DOHH2 (cell line): Measurements from ENCODE around the gene CPSF4L.

Source experiments
- H3F3A ChIP-seq: fragments of 200-600 bp; sonication (generic), shearing (Covaris generic); 2 replicates; pipeline ENCODE4 v1.6.0; 2016; ENCODE audit warnings: antibody characterized with exemption, mild to moderate bottlenecking; ENCODE audit not compliant: control insufficient read depth, insufficient read depth
- H3K27ac ChIP-seq: fragments of 200-600 bp; sonication (generic); 2 replicates; pipeline ENCODE4 v1.5.1; 2014; ENCODE audit warnings: low read depth, mild to moderate bottlenecking, low read length, moderate library complexity
- H3K27me3 ChIP-seq: fragments of 200-600 bp; sonication (generic); 2 replicates; pipeline ENCODE4 v1.6.1; 2014; ENCODE audit warnings: mild to moderate bottlenecking, low read length, mixed read lengths; ENCODE audit not compliant: control insufficient read depth
- H3K36me3 ChIP-seq: fragments of 200-600 bp; sonication (generic); 2 replicates; pipeline ENCODE4 v1.6.1; 2014; ENCODE audit warnings: mild to moderate bottlenecking, low read length, moderate library complexity, mixed read lengths; ENCODE audit not compliant: control insufficient read depth
- H3K4me1 ChIP-seq: fragments of 200-600 bp; sonication (generic); 2 replicates; pipeline ENCODE4 v1.6.1; 2014; ENCODE audit warnings: mild to moderate bottlenecking, low read length, mixed read lengths; ENCODE audit not compliant: control insufficient read depth
- H3K4me2 ChIP-seq: fragments of 200-600 bp; sonication (generic); 2 replicates; pipeline ENCODE4 v1.6.0; 2014; ENCODE audit warnings: mild to moderate bottlenecking, low read length, moderate library complexity
- H3K4me3 ChIP-seq: fragments of 200-600 bp; sonication (generic); 2 replicates; pipeline ENCODE4 v1.5.1; 2014; ENCODE audit warnings: mild to moderate bottlenecking, low read length, mixed read lengths
- H3K79me2 ChIP-seq: fragments of 200-600 bp; sonication (generic); 2 replicates; pipeline ENCODE4 v1.6.1; 2014; ENCODE audit warnings: mild to moderate bottlenecking, low read length, mixed read lengths; ENCODE audit not compliant: control insufficient read depth
- H3K9me2 ChIP-seq: fragments of 200-600 bp; sonication (generic); replicated peaks from 2 replicates; pipeline ENCODE4 v1.6.1; 2014; ENCODE audit warnings: mild to moderate bottlenecking, low read length, mixed read lengths; ENCODE audit not compliant: control insufficient read depth
- H3K9me3 ChIP-seq: fragments of 200-600 bp; sonication (generic); 2 replicates; pipeline ENCODE4 v1.6.1; 2014; ENCODE audit warnings: antibody characterized with exemption, low read length, mixed read lengths; ENCODE audit not compliant: control insufficient read depth, insufficient read depth
- H4K20me1 ChIP-seq: fragments of 200-600 bp; sonication (generic); 2 replicates; pipeline ENCODE4 v1.6.0; 2014; ENCODE audit warnings: low read depth, mild to moderate bottlenecking, antibody characterized with exemption, low read length, moderate library complexity; ENCODE audit not compliant: control insufficient read depth, insufficient read depth
- CTCF ChIP-seq: fragments of 200-600 bp; sonication (generic); IDR thresholded peaks from one replicate; pipeline ENCODE4 v1.5.1; 2014; ENCODE audit warnings: antibody characterized with exemption, mild to moderate bottlenecking, low read depth, low read length; ENCODE audit not compliant: poor library complexity, severe bottlenecking
- EZH2phosphoT487 ChIP-seq: fragments of 200-600 bp; sonication (generic); IDR thresholded peaks from 2 replicates; pipeline ENCODE4 v1.6.1; 2017; ENCODE audit warnings: borderline replicate concordance, mild to moderate bottlenecking, antibody characterized with exemption, low read length, moderate library complexity, mixed read lengths

Gene CPSF4L

DNA sequence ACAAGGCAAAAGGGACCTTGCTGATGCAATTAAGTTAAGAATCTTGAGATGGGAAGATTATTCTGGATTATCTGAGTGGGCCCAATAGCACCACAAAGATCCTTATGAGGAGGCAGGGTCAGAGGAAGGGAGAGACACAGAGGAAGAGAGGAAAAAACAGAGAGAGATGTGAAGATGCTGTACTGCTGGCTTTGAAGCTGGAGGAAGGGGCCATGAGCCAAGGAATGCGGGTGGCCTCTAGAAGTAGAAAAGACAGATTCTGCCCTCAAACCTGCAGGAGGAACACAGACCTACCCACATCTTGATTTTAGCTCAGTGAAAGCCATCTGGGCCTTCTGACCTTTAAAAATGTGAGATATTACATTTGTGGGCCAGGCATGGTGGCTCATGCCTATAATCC, 8.1 kb upstream of the CPSF4L start:
- no peaks in the 10 kb centered on the region for H3K9me3 ChIP-seq
- H4K20me1 ChIP-seq = no peaks in the 10 kb centered on the region
- H3K9me2 ChIP-seq = no peaks in the 10 kb centered on the region
- no peaks in the 10 kb centered on the region for H3K79me2 ChIP-seq
- no peak overlapping the region for H3K4me2 ChIP-seq
- TF ChIP-seq EZH2phosphoT487 (no peak), CTCF (no peak)
- H3K36me3 ChIP-seq = no peaks in the 10 kb centered on the region
- H3K27me3 ChIP-seq = no peaks in the 10 kb centered on the region
- H3K4me1 ChIP-seq = peaks cover 9% of the 10 kb centered on the region
- H3K4me3 ChIP-seq = no peak overlapping the region
- no peaks in the 10 kb centered on the region for H3F3A ChIP-seq
- H3K27ac ChIP-seq = no peak overlapping the region

DNA sequence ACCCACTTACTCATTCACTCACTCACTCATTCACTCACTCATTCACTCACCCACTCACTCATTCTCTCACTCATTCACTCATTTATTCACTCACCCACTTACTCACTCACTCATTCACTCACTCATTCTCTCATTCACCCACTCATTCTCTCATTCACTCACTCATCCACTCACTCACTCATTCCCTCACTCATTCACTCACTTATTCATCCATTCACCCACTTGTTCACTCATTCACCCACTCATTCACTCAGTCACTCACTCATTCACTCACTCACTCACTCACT, 7.6 kb upstream of the CPSF4L start:
- Histone ChIP-seq H4K20me1 (no peaks in the 10 kb centered on the region), H3K9me2 (no peaks in the 10 kb centered on the region), H3K27me3 (no peaks in the 10 kb centered on the region), H3K4me3 (no peak overlapping the region), H3K79me2 (no peaks in the 10 kb centered on the region), H3K4me1 (peaks cover 9% of the 10 kb centered on the region), H3K4me2 (no peak overlapping the region), H3K27ac (no peak overlapping the region), H3K36me3 (no peaks in the 10 kb centered on the region), H3F3A (no peaks in the 10 kb centered on the region), H3K9me3 (no peaks in the 10 kb centered on the region)
- TF ChIP-seq CTCF (no peak), EZH2phosphoT487 (no peak)

DNA sequence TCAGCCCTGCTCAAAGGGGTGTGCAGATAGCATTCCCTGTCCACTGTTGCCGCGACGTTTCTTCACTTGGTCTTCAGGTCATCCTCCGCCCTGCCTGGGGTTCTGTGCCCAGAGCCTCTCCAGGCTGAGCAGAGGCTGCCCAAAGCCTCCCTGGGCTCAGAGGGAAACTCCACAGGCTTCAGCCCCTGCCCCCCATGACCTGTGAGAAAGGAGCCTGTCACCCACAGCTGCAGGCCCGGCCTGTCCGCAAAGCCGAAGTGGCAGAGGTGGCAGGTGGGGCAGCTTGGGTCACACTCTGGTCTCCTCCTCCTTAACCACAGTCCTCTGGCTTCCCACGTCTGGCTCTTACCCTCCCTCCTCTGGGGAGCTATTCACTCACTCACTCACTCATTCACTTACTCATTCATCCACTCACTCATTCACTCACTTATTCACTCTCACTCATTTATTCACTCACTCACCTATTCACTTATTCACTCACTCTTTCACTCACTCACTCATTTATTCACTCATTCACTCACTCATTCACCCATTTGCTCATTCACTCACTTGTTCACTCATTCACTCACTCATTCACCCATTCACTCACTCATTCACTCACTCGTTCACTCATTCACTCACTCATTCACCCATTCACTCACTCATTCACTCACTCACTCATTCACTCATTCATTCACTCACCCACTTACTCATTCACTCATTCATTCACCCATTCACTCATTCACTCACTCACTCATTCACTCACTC, 7.1 kb upstream of the CPSF4L start:
- Histone ChIP-seq H3K79me2 (no peaks in the 10 kb centered on the region), H3K27ac (no peak overlapping the region), H4K20me1 (no peaks in the 10 kb centered on the region), H3K4me1 (peaks cover 9% of the 10 kb centered on the region), H3K4me2 (no peak overlapping the region), H3K27me3 (no peaks in the 10 kb centered on the region), H3K4me3 (no peak overlapping the region), H3K9me2 (no peaks in the 10 kb centered on the region), H3F3A (no peaks in the 10 kb centered on the region), H3K9me3 (no peaks in the 10 kb centered on the region), H3K36me3 (no peaks in the 10 kb centered on the region)
- TF ChIP-seq EZH2phosphoT487 = no peak

DNA sequence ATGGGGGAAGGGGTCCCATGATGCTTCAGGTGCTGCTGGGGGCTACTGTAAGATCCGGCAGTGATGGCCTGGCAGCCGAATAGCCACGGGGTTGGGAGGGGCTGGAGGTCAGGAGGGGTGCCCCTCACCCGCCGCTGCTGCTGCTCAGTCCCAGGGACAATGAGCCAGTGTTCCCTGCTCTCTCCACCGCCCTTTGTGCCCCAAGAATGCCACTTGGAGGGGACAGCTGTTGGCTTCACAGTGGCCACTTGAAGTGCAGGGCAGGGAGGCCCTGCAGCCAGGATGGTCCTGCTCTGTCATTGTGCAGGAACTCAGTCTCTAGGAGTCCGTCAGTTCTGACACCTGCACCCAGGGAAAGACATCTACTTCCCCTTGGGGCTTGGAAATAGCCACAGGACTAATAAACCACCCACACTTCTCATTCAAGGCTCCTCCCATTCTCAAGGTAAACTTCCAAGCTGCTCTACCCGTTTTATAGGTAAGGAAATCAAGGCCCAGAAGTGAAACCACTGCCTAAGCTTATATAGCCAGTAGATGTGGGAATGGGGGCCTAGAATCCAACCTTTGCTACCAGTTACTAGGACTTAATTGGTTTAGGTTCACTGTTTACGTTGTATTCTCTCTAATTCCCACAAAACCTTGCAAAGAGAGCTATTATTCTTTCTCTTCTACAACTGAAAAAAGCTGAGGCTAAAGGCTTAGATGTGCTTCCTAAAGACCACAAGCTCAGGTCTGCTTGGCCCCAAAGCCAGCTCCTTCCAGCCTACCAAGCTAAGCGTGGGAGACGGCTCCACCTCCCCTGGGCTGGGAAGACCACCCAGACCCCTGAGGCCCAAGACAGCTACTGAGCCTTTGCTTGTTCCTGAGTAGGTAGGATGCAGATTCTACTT, 6.2 kb upstream of the CPSF4L start:
- Histone ChIP-seq H3K27me3 (no peaks in the 10 kb centered on the region), H3K9me3 (no peaks in the 10 kb centered on the region), H3K36me3 (no peaks in the 10 kb centered on the region), H3K9me2 (no peaks in the 10 kb centered on the region), H3K4me2 (no peak overlapping the region), H3K4me3 (no peak overlapping the region), H3K4me1 (peaks cover 9% of the 10 kb centered on the region), H3K27ac (no peak overlapping the region), H4K20me1 (no peaks in the 10 kb centered on the region), H3K79me2 (no peaks in the 10 kb centered on the region), H3F3A (no peaks in the 10 kb centered on the region)
- TF ChIP-seq EZH2phosphoT487 (no peak), CTCF (no peak)
